ENCODE measurements around the gene ZSWIM6.

ZSWIM6 gene

DNA sequence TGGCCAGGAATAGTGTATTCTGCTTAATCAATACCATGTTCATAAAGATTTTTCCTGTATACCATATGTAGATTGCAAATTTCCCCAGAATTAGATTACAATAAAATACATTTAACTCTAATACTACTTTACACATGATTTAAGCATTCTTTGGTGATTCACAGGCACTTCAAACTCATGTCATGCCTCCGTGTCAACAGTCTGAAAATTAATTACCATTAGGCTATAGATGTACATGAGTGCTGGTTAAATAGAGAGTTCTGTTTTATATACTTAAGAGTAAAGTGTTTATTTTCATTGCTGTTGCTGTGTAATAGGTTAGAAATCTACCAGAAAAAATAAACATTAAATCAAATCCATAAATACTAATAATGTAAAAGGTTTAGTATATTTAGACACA is 159.8 kb downstream of the ZSWIM6 start:
- no peaks in the 10 kb centered on the region for H3K9me3 ChIP-seq (ENCODE audit: low read length)
- no peaks in the 10 kb centered on the region for H3F3A ChIP-seq (ENCODE audit: insufficient read depth, low read length)
- H4K20me1 ChIP-seq (ENCODE audit: insufficient read depth, low read length): no peaks in the 10 kb centered on the region
- H3K4me3 ChIP-seq (ENCODE audit: low read depth, low read length, poor library complexity, severe bottlenecking): no peak overlapping the region
- H2AFZ ChIP-seq (ENCODE audit: low read length): no peak overlapping the region
- no peaks in the 10 kb centered on the region for H3K27me3 ChIP-seq (ENCODE audit: insufficient read depth, low read length)
- H3K36me3 ChIP-seq (ENCODE audit: insufficient read depth, low read length): no peaks in the 10 kb centered on the region
- no peak overlapping the region for H3K4me2 ChIP-seq (ENCODE audit: low read length)
- no peak overlapping the region for H3K27ac ChIP-seq (ENCODE audit: low read depth, low read length, poor library complexity, severe bottlenecking)
- H3K9me2 ChIP-seq (ENCODE audit: low read depth, low read length): no peaks in the 10 kb centered on the region
- no peaks in the 10 kb centered on the region for H3K79me2 ChIP-seq (ENCODE audit: insufficient read depth, low read length)
- no peaks in the 10 kb centered on the region for H3K4me1 ChIP-seq (ENCODE audit: insufficient read depth, low read length, severe bottlenecking)
- no peak overlapping the region for H3K9ac ChIP-seq (ENCODE audit: low read length)
- no peak for TF ChIP-seq CTCF (IDR thresholded peaks at IDR 0.05; ENCODE audit: low read length)
- no peak for TF ChIP-seq EZH2 (IDR thresholded peaks at IDR 0.05; ENCODE audit: borderline replicate concordance, low read length)

DNA sequence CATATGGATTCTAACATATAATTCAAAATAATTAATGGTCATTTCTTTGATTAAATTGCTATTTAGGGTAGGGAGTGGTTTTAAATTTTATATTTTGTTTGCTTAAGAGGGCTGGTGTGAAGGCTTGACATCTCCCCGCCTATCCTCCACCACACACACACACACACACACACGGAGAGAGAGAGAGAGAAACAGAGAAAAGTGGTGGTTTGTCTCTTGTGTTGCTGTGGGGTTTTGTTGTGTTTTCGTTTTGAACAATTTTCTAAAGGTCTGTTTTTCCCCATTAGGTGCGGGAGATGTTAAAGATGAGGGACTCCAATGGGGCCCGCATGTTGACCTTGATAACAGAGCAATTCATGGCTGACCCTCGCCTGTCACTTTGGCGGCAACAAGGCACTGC is 161.9 kb downstream of the ZSWIM6 start:
- no peak overlapping the region for H2AFZ ChIP-seq (ENCODE audit: low read length)
- TF ChIP-seq EZH2 (IDR thresholded peaks at IDR 0.05; ENCODE audit: borderline replicate concordance, low read length) (no peak), CTCF (IDR thresholded peaks at IDR 0.05; ENCODE audit: low read length) (no peak)
- H3K9ac ChIP-seq (ENCODE audit: low read length): no peak overlapping the region
- no peaks in the 10 kb centered on the region for H3K9me3 ChIP-seq (ENCODE audit: low read length)
- H3K27ac ChIP-seq (ENCODE audit: low read depth, low read length, poor library complexity, severe bottlenecking): no peak overlapping the region
- H3K27me3 ChIP-seq (ENCODE audit: insufficient read depth, low read length): no peaks in the 10 kb centered on the region
- no peaks in the 10 kb centered on the region for H3F3A ChIP-seq (ENCODE audit: insufficient read depth, low read length)
- H3K79me2 ChIP-seq (ENCODE audit: insufficient read depth, low read length): no peaks in the 10 kb centered on the region
- no peaks in the 10 kb centered on the region for H3K4me1 ChIP-seq (ENCODE audit: insufficient read depth, low read length, severe bottlenecking)
- H3K36me3 ChIP-seq (ENCODE audit: insufficient read depth, low read length): no peaks in the 10 kb centered on the region
- no peak overlapping the region for H3K4me3 ChIP-seq (ENCODE audit: low read depth, low read length, poor library complexity, severe bottlenecking)
- no peaks in the 10 kb centered on the region for H3K9me2 ChIP-seq (ENCODE audit: low read depth, low read length)
- no peaks in the 10 kb centered on the region for H4K20me1 ChIP-seq (ENCODE audit: insufficient read depth, low read length)
- H3K4me2 ChIP-seq (ENCODE audit: low read length): no peak overlapping the region

DNA sequence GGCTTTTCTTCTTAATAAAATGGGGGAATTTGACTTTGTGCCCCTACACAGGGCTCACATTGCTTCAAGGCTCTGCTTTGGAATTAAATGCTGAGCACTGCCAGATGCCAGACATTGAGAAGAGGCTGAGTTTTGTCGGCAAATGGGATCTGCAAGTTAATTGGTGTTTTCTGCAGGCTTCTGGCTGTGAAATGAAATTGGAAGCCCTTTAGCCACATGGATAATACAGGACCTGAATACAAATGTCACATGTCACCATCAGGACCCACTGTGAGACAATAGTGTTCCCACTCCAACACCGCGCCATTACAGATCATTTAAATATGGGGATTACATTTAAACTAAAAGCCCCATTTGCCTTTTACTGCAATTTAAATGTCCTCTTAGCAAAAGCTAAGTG is 164.4 kb downstream of the ZSWIM6 start:
- Histone ChIP-seq H3K9me3 (ENCODE audit: low read length) (no peaks in the 10 kb centered on the region), H3K9me2 (ENCODE audit: low read depth, low read length) (no peaks in the 10 kb centered on the region), H3K4me1 (ENCODE audit: insufficient read depth, low read length, severe bottlenecking) (no peaks in the 10 kb centered on the region), H3K27ac (ENCODE audit: low read depth, low read length, poor library complexity, severe bottlenecking) (no peak overlapping the region), H4K20me1 (ENCODE audit: insufficient read depth, low read length) (no peaks in the 10 kb centered on the region), H3K4me2 (ENCODE audit: low read length) (no peak overlapping the region), H3F3A (ENCODE audit: insufficient read depth, low read length) (no peaks in the 10 kb centered on the region), H3K9ac (ENCODE audit: low read length) (no peak overlapping the region), H2AFZ (ENCODE audit: low read length) (no peak overlapping the region), H3K36me3 (ENCODE audit: insufficient read depth, low read length) (no peaks in the 10 kb centered on the region), H3K4me3 (ENCODE audit: low read depth, low read length, poor library complexity, severe bottlenecking) (no peak overlapping the region), H3K79me2 (ENCODE audit: insufficient read depth, low read length) (no peaks in the 10 kb centered on the region), H3K27me3 (ENCODE audit: insufficient read depth, low read length) (no peaks in the 10 kb centered on the region)
- TF ChIP-seq CTCF (IDR thresholded peaks at IDR 0.05; ENCODE audit: low read length) (no peak), EZH2 (IDR thresholded peaks at IDR 0.05; ENCODE audit: borderline replicate concordance, low read length) (no peak)
